ENCODE results near the gene RABAC1.

The RABAC1 gene

DNA sequence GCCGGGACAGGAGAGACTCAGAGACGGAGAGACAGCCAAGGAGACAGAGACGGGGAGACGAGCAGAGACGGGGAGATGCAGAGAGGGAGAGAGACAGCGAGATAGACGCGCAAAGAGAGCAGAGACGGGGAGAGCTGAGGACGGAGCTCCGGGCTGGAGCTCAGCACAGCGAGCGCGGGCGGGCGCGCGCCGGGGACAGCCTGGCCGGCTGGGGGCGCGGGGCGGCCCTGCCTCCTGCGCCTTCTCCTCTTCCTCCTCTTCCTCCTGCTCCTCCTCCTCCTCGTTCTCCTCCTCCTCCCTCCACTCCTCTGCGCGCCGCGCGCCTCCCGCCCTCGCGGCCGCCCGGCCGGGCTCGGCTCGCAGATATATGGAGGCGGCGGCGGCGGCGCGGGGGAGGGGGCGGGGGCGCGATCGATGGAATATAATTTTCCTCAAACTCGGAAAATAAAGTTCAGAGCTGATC, 30.9 kb downstream of the RABAC1 start, which contains the start of gene ERFL:
TSS of gene ERFL (minus strand) at position 229 of the 463 bp plus-strand sequence. CDS start 15,530 bp downstream, outside the sequence.
- DNase-seq (ENCODE audit: low read depth in 2 of 2), result no peak
- TF ChIP-seq, protein P1, sequence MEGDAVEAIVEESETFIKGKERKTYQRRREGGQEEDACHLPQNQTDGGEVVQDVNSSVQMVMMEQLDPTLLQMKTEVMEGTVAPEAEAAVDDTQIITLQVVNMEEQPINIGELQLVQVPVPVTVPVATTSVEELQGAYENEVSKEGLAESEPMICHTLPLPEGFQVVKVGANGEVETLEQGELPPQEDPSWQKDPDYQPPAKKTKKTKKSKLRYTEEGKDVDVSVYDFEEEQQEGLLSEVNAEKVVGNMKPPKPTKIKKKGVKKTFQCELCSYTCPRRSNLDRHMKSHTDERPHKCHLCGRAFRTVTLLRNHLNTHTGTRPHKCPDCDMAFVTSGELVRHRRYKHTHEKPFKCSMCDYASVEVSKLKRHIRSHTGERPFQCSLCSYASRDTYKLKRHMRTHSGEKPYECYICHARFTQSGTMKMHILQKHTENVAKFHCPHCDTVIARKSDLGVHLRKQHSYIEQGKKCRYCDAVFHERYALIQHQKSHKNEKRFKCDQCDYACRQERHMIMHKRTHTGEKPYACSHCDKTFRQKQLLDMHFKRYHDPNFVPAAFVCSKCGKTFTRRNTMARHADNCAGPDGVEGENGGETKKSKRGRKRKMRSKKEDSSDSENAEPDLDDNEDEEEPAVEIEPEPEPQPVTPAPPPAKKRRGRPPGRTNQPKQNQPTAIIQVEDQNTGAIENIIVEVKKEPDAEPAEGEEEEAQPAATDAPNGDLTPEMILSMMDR (IDR thresholded peaks at IDR 0.05; ENCODE audit: low read depth, low read length), result no peak
- H3K4me3 ChIP-seq (replicated peaks in 1 of 2; ENCODE audit: low read depth in 2 of 2, low read length in 2 of 2), result peak within 1 kb of the TSS; percentile 43 to 44

DNA sequence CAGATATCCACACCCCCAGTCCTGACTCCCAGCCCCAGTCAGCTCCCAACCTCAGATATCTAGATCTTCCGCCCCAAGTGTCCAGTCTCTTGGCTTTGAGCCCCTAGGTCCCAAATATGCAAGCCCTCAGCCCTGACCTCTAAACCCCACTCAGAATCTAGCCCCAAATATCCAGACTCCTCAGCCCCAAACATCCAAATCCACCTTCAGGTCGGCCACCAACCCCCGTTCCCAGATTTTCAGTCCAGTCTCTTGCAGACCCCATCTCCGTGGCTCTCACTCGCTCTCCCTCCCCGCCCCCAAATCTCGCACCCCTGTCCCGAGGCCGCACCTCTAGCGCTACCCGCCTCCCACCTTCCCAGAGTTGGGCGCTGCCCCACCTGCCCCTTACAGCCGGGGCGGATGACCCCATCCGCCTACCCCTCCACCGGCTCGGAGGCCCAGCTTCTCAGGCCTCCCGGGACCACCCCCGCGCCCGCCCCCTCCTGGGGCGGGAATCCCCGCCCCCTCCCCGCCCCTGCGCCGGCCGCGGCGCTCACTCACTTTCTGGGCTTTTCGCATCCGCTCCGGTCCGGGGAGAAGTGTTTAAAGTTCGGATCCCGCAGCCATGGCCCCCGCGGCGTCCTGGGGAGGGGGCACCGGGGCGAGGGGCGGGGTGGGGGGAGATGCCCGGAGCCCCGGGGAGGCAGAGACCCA, 31.5 kb downstream of the RABAC1 start:
- peak overlapping the region; percentile 43 to 44 for H3K4me3 ChIP-seq (replicated peaks in 1 of 2; ENCODE audit: low read depth in 2 of 2, low read length in 2 of 2)
- TF ChIP-seq, protein P1 (IDR thresholded peaks at IDR 0.05; ENCODE audit: low read depth, low read length), result no peak
- DNase-seq (ENCODE audit: low read depth in 2 of 2), result no peak

DNA sequence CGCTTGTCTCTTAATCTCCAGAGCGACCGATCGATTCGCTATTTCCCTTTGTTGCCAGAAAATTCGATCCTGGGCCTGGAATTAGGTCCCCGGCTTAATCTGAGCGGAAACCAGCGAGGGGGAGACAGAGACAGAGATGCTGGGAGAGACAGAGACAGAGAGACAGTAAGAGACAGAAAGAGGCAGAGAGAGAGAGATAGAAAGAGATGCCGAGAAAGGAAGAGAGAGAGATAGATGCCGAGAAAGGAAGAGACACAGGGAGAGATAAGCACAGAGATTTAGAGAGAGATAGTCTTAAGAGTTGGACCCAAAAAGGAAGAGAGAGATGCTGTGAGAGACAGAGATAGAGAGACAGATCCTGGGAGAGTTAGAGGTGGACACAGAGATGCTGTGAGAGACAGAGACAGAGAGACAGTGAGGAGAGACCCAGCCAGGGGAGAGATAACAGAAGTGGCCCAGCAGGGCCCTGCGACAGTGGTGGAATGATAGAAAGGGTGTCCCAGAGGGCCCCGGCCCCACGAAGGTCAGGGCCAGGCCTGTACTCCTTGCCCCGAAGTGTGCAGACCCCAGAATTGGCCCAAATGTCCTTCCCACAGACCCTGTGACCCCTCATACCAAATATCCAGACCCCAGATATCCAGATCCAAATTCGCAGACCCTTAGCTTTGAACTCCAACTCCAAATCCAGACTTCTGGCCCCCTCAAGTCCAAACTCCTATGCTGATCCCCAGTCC, 32.2 kb downstream of the RABAC1 start:
- TF ChIP-seq, protein P1 (IDR thresholded peaks at IDR 0.05; ENCODE audit: low read depth, low read length), result no peak
- no peak for DNase-seq (ENCODE audit: low read depth in 2 of 2)
- H3K4me3 ChIP-seq (replicated peaks in 1 of 2; ENCODE audit: low read depth in 2 of 2, low read length in 2 of 2), result no peak overlapping the region

DNA sequence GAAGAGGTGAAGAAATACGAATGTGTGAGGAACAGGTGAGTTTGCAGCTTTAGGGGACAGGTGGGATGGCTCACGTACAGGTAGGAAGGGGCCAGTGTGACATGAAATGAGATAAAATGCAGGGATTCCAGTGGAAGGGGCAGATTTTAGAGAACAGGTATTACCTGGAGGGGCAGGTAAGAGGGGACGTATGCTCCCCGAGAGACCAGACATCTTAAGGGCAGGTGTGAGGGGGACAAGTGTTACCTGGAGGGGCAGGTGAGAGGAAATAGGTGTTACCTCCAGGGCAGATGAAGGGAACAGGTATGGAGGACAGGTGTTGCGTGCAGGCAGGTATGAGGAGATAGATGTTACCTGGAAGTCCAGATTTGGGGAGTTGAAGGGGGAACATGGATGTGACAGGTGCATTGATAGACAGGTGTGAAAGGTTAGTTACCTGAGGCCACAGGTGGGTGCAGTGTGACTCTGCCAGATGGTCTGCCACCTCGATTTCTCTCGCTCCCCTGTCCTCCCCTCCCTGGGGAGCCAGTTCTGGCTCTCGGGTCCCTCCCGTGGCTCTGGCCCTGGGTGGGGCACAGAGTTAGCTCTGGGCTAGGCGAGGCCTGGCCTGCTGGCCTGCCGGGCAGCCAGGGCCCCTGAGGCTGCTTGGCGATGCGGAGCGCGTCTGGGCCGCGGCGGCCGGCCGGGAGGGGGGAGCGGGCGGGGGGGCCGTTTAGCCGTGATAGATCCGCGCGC, 32.9 kb downstream of the RABAC1 start:
- no peak overlapping the region for H3K4me3 ChIP-seq (replicated peaks in 1 of 2; ENCODE audit: low read depth in 2 of 2, low read length in 2 of 2)
- TF ChIP-seq, protein P1 (IDR thresholded peaks at IDR 0.05; ENCODE audit: low read depth, low read length), result no peak
- no peak for DNase-seq (ENCODE audit: low read depth in 2 of 2)

DNA sequence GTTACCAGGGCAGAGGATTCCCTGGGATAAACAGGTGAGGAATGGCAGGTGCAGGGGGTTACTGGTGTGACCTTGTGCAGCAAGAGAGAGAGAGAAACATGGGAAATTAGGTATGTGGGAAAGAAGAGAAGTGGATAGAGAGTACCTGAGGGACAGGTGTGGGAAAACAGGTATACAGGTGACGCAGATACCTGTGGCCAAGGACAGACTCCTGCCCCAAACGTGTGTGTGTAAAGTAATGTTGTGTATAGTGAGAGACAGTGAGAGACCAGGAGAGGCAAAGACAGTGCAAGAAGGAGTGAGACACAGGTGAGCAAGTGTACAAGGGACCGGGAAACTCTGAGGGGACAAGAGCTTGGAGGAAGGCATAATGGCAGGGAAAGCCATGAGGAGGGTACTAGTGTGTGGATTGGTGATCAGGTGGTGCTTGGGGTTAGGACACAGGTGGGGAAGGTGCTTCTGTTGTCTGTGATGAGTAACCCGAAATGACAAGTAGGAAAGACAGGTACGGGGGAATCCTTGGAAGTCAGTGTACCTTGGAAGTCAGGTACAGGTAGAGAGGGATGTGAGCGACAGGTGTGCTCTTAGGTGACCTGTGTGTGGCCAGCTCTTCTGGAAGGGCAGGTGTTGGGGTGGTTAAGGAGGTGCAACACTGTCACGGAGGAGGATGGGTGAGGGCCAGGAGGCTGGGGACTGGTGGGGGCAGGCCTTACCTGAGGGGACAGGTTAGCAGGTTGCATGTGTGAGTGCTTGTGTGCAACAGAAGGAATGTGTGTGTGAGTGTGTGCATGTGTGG, 33.7 kb downstream of the RABAC1 start:
- no peak overlapping the region for H3K4me3 ChIP-seq (replicated peaks in 1 of 2; ENCODE audit: low read depth in 2 of 2, low read length in 2 of 2)
- no peak for DNase-seq (ENCODE audit: low read depth in 2 of 2)
- TF ChIP-seq, protein P1 (IDR thresholded peaks at IDR 0.05; ENCODE audit: low read depth, low read length), result no peak

Data from cardiac fibroblast (primary cell).